Gastrocnemius medialis (tissue), 4 donors: ENCODE measurements around the gene SETDB1.

Experiments used
- POLR2A ChIP-seq, 2 donors: fragments of 450-650 bp; IDR thresholded peaks; one replicate each; pipeline ENCODE4 v1.6.1; 2017; ENCODE audit warnings: antibody characterized with exemption in 2 of 2, mild to moderate bottlenecking in 2 of 2, moderate library complexity in 2 of 2
- TF ChIP-seq, protein P1 (sequence below), 5 experiments: fragments of 450-650 bp in 3 of 5; fragments of 200-600 bp in 2 of 5; sonication (generic) in 2 of 5; IDR thresholded peaks in 4 of 5; conservative IDR thresholded peaks in 1 of 5; 1 replicate in 4 of 5; 2 replicates in 1 of 5; pipeline ENCODE4 v1.5.1; 2016 to 2019; ENCODE audit warnings: antibody characterized with exemption in 5 of 5, mild to moderate bottlenecking in 3 of 5, moderate library complexity in 3 of 5

DNA sequence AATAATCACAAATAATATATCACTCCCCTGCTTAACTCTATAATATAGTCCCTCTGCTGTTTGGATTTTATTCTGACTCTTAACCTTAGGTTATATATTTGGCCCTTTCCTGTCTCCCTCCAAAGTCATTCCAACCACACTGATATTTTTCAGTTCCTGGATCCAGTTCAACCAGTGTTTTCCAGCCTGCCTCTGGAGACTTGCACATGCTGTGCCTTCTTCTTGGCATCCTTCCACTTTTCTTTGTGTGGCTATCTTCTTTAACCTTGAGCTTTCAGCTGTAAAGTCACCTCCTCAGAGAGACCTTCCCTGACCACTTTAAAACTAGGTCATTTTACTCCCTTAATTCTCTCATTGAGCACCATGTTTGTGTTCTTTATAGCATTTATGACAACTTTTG lies 29.1 kb downstream of the SETDB1 start:
- TF ChIP-seq, protein P1, sequence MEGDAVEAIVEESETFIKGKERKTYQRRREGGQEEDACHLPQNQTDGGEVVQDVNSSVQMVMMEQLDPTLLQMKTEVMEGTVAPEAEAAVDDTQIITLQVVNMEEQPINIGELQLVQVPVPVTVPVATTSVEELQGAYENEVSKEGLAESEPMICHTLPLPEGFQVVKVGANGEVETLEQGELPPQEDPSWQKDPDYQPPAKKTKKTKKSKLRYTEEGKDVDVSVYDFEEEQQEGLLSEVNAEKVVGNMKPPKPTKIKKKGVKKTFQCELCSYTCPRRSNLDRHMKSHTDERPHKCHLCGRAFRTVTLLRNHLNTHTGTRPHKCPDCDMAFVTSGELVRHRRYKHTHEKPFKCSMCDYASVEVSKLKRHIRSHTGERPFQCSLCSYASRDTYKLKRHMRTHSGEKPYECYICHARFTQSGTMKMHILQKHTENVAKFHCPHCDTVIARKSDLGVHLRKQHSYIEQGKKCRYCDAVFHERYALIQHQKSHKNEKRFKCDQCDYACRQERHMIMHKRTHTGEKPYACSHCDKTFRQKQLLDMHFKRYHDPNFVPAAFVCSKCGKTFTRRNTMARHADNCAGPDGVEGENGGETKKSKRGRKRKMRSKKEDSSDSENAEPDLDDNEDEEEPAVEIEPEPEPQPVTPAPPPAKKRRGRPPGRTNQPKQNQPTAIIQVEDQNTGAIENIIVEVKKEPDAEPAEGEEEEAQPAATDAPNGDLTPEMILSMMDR (IDR thresholded peaks at IDR 0.05 in 4 of 5, conservative IDR thresholded peaks at IDR 0.05 in 1 of 5), result no peak
- TF ChIP-seq POLR2A (IDR thresholded peaks at IDR 0.05), result no peak
